Gastroesophageal sphincter (tissue), 3 donors: ENCODE results near the gene ZMYND11.

Experiments
- CTCF ChIP-seq, 4 experiments: fragments of 200-600 bp in 2 of 4; fragments of 450-650 bp in 2 of 4; sonication (generic) in 1 of 4; IDR thresholded peaks; one replicate each; pipeline ENCODE4 v1.5.1; 2017 to 2019; ENCODE audit warnings: antibody characterized with exemption in 4 of 4, mild to moderate bottlenecking in 2 of 4, moderate library complexity in 2 of 4
- POLR2AphosphoS5 ChIP-seq: sonication (generic); formaldehyde crosslinking; IDR thresholded peaks from one replicate; pipeline ENCODE4 v1.6.1; 2017; ENCODE audit warnings: antibody characterized with exemption

GRCh38 chr10:92846-93245, 42.4 kb upstream of the ZMYND11 start:
- TF ChIP-seq CTCF (IDR thresholded peaks at IDR 0.05) (no peak), POLR2AphosphoS5 (no peak)
